Calu3 (cell line): ENCODE measurements around the gene INSIG1. TPM values are rescaled to one million over a fixed set of nuclear protein-coding genes. Genes with fewer than 3 reads are reported as not detected.

Experiments used
- BruUV-seq: library from RNA; stranded (reverse); fragments of 400-500 nt; replicated peaks from 2 replicates; lab custom pipeline; 2021; lab: Mats Ljungman, UMichigan
- CTCF ChIA-PET: fragments of 300-600 bp; sonication (Branson Sonifier 250); formaldehyde crosslinking; loops from one replicate; lab custom pipeline; 2022; ENCODE audit warnings: antibody characterized with exemption; lab: Charles Lee
- DNase-seq: peaks from one replicate; pipeline ENCODE4 v3.0.0; 2022
- H3K27ac Mint-ChIP-seq: one replicate; pipeline ENCODE4 v1.8.0; 2022; ENCODE audit warnings: mixed read lengths; ENCODE audit not compliant: unreplicated experiment
- H3K27me3 Mint-ChIP-seq: one replicate; pipeline ENCODE4 v1.8.0; 2022; ENCODE audit warnings: mixed read lengths; ENCODE audit not compliant: unreplicated experiment
- H3K36me3 Mint-ChIP-seq: one replicate; pipeline ENCODE4 v1.8.0; 2022; ENCODE audit warnings: mild to moderate bottlenecking, moderate library complexity, mixed read lengths; ENCODE audit not compliant: insufficient read depth, unreplicated experiment
- H3K4me1 Mint-ChIP-seq: one replicate; pipeline ENCODE4 v1.8.0; 2022; ENCODE audit warnings: mild to moderate bottlenecking, low read depth, mixed read lengths; ENCODE audit not compliant: unreplicated experiment
- H3K4me3 Mint-ChIP-seq: one replicate; pipeline ENCODE4 v1.8.0; 2022; ENCODE audit warnings: mild to moderate bottlenecking, low read depth, moderate library complexity, mixed read lengths; ENCODE audit not compliant: unreplicated experiment
- H3K9me3 Mint-ChIP-seq: one replicate; pipeline ENCODE4 v1.8.0; 2022; ENCODE audit warnings: low read depth, mixed read lengths; ENCODE audit not compliant: unreplicated experiment
- intact Hi-C: fragments of 100-400 bp; cut with micrococcal nuclease; formaldehyde crosslinking; loops from one replicate; pipeline ENCODE4 v1.10.0; 2022; ENCODE audit not compliant: unreplicated experiment
- total RNA-seq: library from RNA; stranded (reverse); gene quantifications from 2 replicates; pipeline ENCODE4 v1.2.3, GENCODE V29; 2022
- TF ChIP-seq, protein P1 (sequence below): fragments of 200-600 bp; IDR thresholded peaks from one replicate; pipeline ENCODE4 v1.8.0; 2022; ENCODE audit warnings: antibody characterized with exemption; ENCODE audit not compliant: unreplicated experiment

Gene INSIG1
- total RNA-seq, 1 experiment from 2014 or later = 71.3 TPM

DNA sequence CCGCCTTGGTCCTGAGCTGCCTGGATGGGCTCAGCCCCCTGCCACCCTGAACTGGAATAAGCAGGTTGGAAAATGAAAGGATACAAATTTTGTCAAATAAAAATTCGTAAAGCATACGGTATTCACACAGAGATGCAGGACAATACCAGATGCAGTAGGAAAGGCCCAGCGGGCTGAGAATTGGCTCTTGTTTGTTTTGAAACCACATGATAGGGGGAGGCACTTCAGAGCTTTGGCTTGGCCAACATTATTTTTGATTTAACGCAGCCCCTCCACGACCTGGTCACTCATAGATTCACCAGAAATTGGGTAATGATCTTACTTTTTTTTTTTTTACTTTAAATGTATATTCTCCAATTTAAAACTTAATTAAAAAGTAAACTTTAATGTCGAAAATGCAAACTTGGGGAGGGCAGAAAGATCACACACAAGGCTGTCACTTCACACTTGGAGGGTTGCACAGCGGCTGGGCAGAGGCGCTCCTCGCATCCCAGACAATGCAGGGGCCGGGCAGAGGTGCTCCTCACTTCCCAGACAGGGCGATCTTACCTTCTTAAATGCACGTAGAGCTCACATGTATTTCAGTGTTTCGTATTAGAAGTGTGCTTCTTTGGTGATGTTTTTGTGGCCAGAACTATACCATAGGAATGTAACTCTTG is 17.8 kb upstream of the INSIG1 start:
- H3K27ac Mint-ChIP-seq = no peak overlapping the region
- H3K36me3 Mint-ChIP-seq = peaks cover 7% of the 10 kb centered on the region
- DNase-seq = no peak
- no peaks in the 10 kb centered on the region for H3K9me3 Mint-ChIP-seq
- peaks cover 36% of the 10 kb centered on the region for H3K4me1 Mint-ChIP-seq
- CTCF ChIA-PET = interaction anchor here (1.2 kb wide), 1 partner anchor 33 kb away, joined by 3 read pairs; no protein-coding TSS in a partner anchor
- TF ChIP-seq, protein P1, sequence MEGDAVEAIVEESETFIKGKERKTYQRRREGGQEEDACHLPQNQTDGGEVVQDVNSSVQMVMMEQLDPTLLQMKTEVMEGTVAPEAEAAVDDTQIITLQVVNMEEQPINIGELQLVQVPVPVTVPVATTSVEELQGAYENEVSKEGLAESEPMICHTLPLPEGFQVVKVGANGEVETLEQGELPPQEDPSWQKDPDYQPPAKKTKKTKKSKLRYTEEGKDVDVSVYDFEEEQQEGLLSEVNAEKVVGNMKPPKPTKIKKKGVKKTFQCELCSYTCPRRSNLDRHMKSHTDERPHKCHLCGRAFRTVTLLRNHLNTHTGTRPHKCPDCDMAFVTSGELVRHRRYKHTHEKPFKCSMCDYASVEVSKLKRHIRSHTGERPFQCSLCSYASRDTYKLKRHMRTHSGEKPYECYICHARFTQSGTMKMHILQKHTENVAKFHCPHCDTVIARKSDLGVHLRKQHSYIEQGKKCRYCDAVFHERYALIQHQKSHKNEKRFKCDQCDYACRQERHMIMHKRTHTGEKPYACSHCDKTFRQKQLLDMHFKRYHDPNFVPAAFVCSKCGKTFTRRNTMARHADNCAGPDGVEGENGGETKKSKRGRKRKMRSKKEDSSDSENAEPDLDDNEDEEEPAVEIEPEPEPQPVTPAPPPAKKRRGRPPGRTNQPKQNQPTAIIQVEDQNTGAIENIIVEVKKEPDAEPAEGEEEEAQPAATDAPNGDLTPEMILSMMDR = no peak
- intact Hi-C loops = no loop called here
- no TSS peak for BruUV-seq
- H3K27me3 Mint-ChIP-seq = peaks cover 4% of the 10 kb centered on the region
- no peak overlapping the region for H3K4me3 Mint-ChIP-seq

DNA sequence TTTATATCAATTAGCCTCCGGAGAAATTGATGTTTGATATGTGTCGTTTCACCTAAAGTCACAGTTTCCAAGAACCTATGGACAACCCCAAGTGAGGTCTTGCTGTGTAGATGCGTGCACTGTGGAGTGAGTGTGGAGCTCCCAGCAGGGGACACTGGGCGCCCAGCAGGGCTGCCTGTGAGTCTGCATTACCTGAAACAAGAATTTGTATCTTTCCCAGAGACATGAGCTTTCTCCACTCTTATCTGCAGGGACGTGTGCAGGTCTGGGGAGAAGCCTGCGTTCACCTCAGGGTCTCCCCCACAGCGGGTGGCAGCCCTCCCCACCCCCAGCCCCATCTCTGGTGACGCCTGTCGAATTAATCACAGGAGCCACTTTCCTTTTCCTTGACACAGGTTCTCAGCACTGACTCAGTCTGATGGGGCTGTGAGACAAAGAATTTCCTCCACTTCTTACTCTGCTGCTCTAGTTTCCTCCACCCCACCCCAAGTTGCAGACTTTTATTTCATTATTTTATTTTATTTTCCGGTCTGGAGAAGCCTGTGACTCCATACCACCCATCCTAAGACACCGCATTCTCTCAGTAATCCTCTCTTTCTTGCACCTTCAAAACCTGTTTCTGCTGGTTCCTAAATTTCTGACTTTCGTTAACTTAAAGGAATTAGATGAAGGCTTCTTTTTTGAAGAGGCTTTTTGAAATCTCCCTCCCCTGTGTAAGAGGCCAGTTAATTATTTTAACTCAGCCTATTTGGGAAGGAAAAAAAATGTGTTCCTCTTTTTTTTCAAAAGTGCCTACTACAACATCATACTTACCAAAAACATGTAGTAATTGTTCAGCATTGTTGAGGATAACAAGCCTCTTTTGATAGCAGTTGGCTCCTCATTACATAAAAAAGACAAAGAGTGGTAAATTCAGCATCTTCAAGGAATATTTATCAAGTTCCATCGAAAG is 17.0 kb upstream of the INSIG1 start:
- no peak for DNase-seq
- TF ChIP-seq, protein P1 = no peak
- intact Hi-C loops = no loop called here
- CTCF ChIA-PET = interaction anchor here (1.2 kb wide), 1 partner anchor 34 kb away, joined by 3 read pairs; no protein-coding TSS in a partner anchor
- Mint-ChIP-seq H3K36me3 (peaks cover 9% of the 10 kb centered on the region), H3K27me3 (peaks cover 12% of the 10 kb centered on the region), H3K4me3 (no peak overlapping the region), H3K9me3 (no peaks in the 10 kb centered on the region), H3K4me1 (peaks cover 36% of the 10 kb centered on the region), H3K27ac (no peak overlapping the region)
- BruUV-seq = no TSS peak

DNA sequence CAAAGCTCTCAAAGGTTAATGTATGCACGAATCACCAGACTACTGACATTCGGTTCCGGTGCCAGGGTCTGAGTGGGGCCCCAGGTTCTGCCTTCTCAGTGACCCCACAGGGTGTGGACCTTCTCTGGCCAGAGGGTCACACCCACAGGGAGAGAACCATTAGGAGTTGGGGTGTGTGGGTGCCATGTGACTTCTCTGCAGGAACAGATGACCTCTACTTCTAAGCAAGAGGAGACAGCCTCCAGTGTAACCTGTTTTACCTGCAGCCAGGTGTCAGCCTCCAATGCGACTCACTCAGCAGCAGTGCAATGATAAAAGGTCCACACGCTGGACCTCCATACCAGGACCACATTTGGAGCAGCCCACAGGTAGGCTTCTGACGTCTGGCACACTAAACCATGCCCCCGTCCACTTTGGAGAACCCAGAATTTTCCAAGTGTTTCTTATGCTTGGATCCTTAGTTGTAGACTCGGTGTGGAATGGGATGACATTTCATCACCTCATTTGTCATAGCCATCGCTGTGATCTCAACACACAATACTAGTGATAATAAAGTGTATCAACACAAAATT is 16.2 kb upstream of the INSIG1 start:
- Mint-ChIP-seq H3K4me1 (peaks cover 36% of the 10 kb centered on the region), H3K9me3 (no peaks in the 10 kb centered on the region), H3K27ac (no peak overlapping the region), H3K27me3 (peaks cover 12% of the 10 kb centered on the region), H3K36me3 (peaks cover 9% of the 10 kb centered on the region), H3K4me3 (no peak overlapping the region)
- CTCF ChIA-PET = no interaction called here
- intact Hi-C loops = no loop called here
- no TSS peak for BruUV-seq
- DNase-seq = no peak
- TF ChIP-seq, protein P1 = no peak

DNA sequence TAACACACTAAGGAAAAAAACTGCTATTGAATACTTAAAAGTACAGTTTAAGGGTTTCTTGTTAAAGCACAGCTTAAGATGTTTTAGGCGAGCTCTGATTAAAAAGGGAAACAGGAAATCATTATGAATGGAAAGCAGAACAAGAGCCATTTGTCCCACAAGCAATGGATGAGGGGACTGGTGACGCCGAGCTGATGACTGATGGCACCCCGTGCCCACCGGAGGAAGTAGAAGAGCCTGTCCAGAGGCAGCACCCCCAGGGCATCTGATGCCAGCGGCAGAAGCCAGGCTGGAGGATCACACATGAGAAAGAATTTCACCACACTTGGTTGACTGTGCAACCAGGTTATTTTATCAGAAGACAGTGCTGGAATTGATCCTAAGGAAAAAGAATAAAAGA is 15.0 kb upstream of the INSIG1 start:
- peaks cover 12% of the 10 kb centered on the region for H3K27me3 Mint-ChIP-seq
- TF ChIP-seq, protein P1 = no peak
- no peak for DNase-seq
- intact Hi-C loops = no loop called here
- no peak overlapping the region for H3K4me3 Mint-ChIP-seq
- H3K9me3 Mint-ChIP-seq = no peaks in the 10 kb centered on the region
- H3K4me1 Mint-ChIP-seq = peaks cover 35% of the 10 kb centered on the region
- CTCF ChIA-PET = interaction anchor here (0.5 to 0.9 kb wide), 4 partner anchors 9 to 281 kb away, joined by 3 to 5 read pairs (median 4); no protein-coding TSS in a partner anchor
- H3K36me3 Mint-ChIP-seq = peaks cover 9% of the 10 kb centered on the region
- no TSS peak for BruUV-seq
- H3K27ac Mint-ChIP-seq = no peak overlapping the region
